GM23338 (cell line): ENCODE measurements around the gene LRBA. TPM values are rescaled to one million over a fixed set of nuclear protein-coding genes. Genes with fewer than 3 reads are reported as not detected.

Experiments used
- ATAC-seq: fragments of 200-7000 bp; cut with Tn5 transposase; 3 replicates; pipeline ENCODE4 v1.9.1; 2020
- DNase-seq: peaks from one replicate; pipeline ENCODE4 v3.0.0-alpha.2; 2015; ENCODE audit warnings: low spot score
- H2AFZ ChIP-seq: fragments of 200-600 bp; sonication (generic); 2 replicates; pipeline ENCODE4 v1.8.0; 2016; ENCODE audit warnings: antibody characterized with exemption, mild to moderate bottlenecking, moderate library complexity
- H3F3A ChIP-seq: fragments of 200-600 bp; sonication (generic); replicated peaks from 2 replicates; pipeline ENCODE4 v1.8.0; 2017; ENCODE audit warnings: antibody characterized with exemption, mixed run types, low read depth
- H3K27ac ChIP-seq: fragments of 200-600 bp; sonication (generic); 2 replicates; pipeline ENCODE4 v1.6.1; 2016; ENCODE audit warnings: low read depth
- H3K27me3 ChIP-seq: fragments of 200-600 bp; sonication (generic); 2 replicates; pipeline ENCODE4 v1.8.0; 2016; ENCODE audit warnings: mild to moderate bottlenecking, mixed run types, moderate library complexity; ENCODE audit not compliant: insufficient read depth
- H3K36me3 ChIP-seq: fragments of 200-600 bp; sonication (generic); 2 replicates; pipeline ENCODE4 v1.8.0; 2016; ENCODE audit warnings: mild to moderate bottlenecking; ENCODE audit not compliant: insufficient read depth
- H3K4me1 ChIP-seq: fragments of 200-600 bp; sonication (generic); 2 replicates; pipeline ENCODE4 v1.8.0; 2016; ENCODE audit warnings: mild to moderate bottlenecking, moderate library complexity; ENCODE audit not compliant: insufficient read depth
- H3K4me2 ChIP-seq: fragments of 200-600 bp; sonication (generic); 2 replicates; pipeline ENCODE4 v1.7.1; 2017; ENCODE audit warnings: mixed run types
- H3K4me3 ChIP-seq: fragments of 200-600 bp; sonication (generic); 2 replicates; pipeline ENCODE4 v1.6.1; 2016; ENCODE audit warnings: mixed run types
- H3K79me2 ChIP-seq: fragments of 200-600 bp; sonication (generic); replicated peaks from 2 replicates; pipeline ENCODE4 v1.8.0; 2017; ENCODE audit warnings: mild to moderate bottlenecking; ENCODE audit not compliant: insufficient read depth
- H3K9me2 ChIP-seq: fragments of 200-600 bp; sonication (generic); 2 replicates; pipeline ENCODE4 v1.8.0; 2017; ENCODE audit not compliant: insufficient read depth
- H4K20me1 ChIP-seq: fragments of 200-600 bp; sonication (generic); replicated peaks from 2 replicates; pipeline ENCODE4 v1.8.0; 2017; ENCODE audit warnings: mild to moderate bottlenecking; ENCODE audit not compliant: insufficient read depth
- H3K27ac Mint-ChIP-seq: 2 replicates; pipeline ENCODE4 v1.8.0; 2020; ENCODE audit warnings: inconsistent platforms, mild to moderate bottlenecking, moderate library complexity, mixed read lengths
- H3K27me3 Mint-ChIP-seq: 3 replicates; pipeline ENCODE4 v1.8.0; 2022; ENCODE audit warnings: low read depth, mild to moderate bottlenecking, moderate library complexity, mixed read lengths, inconsistent platforms; ENCODE audit not compliant: insufficient read depth, poor library complexity
- H3K36me3 Mint-ChIP-seq: 3 replicates; pipeline ENCODE4 v1.8.0; 2021; ENCODE audit warnings: low read depth, mild to moderate bottlenecking, inconsistent platforms, moderate library complexity, mixed read lengths
- H3K4me1 Mint-ChIP-seq: 3 replicates; pipeline ENCODE4 v1.8.0; 2020; ENCODE audit warnings: mild to moderate bottlenecking, inconsistent platforms, mixed read lengths
- H3K4me3 Mint-ChIP-seq: 3 replicates; pipeline ENCODE4 v1.8.0; 2021; ENCODE audit warnings: moderate library complexity, mild to moderate bottlenecking, inconsistent platforms, mixed read lengths
- H3K9me3 Mint-ChIP-seq: 3 replicates; pipeline ENCODE4 v1.8.0; 2020; ENCODE audit warnings: moderate library complexity, mild to moderate bottlenecking, inconsistent platforms, mixed read lengths
- CREB1 ChIP-seq: fragments of 250-450 bp; sonication (Bioruptor Pico); IDR thresholded peaks from 2 replicates; pipeline ENCODE4 v1.5.0; 2020; ENCODE audit warnings: low read depth, mild to moderate bottlenecking, moderate library complexity
- CTCF ChIP-seq, 2 experiments: fragments of 200-600 bp in 1 of 2; sonication (generic) in 1 of 2; conservative IDR thresholded peaks; 2 replicates each; pipeline versions ENCODE4 v1.5.1 to v1.6.1; 2016 to 2017; ENCODE audit warnings: antibody characterized with exemption in 2 of 2, low read depth in 2 of 2, mild to moderate bottlenecking in 2 of 2, moderate library complexity in 1 of 2
- ETS1 ChIP-seq: IDR thresholded peaks from 2 replicates; pipeline ENCODE4 v1.6.1; 2016; ENCODE audit warnings: antibody characterized with exemption
- EZH2 ChIP-seq: fragments of 200-600 bp; sonication (generic); IDR thresholded peaks from one replicate; pipeline ENCODE4 v1.8.0; 2017; ENCODE audit warnings: antibody characterized with exemption, mild to moderate bottlenecking, low read depth; ENCODE audit not compliant: unreplicated experiment
- EZH2phosphoT487 ChIP-seq: fragments of 200-600 bp; sonication (generic); IDR thresholded peaks from one replicate; pipeline ENCODE4 v1.8.1; 2018; ENCODE audit warnings: antibody characterized with exemption; ENCODE audit not compliant: unreplicated experiment
- JUNB ChIP-seq: IDR thresholded peaks from one replicate; pipeline ENCODE4 v1.6.1; 2016; ENCODE audit warnings: antibody characterized with exemption; ENCODE audit not compliant: unreplicated experiment
- NANOG ChIP-seq: IDR thresholded peaks from 2 replicates; pipeline ENCODE4 v1.6.1; 2016; ENCODE audit warnings: antibody characterized with exemption, borderline replicate concordance
- POLR2AphosphoS5 ChIP-seq: IDR thresholded peaks from 2 replicates; pipeline ENCODE4 v1.6.1; 2016; ENCODE audit warnings: antibody characterized with exemption, low read depth
- REST ChIP-seq: IDR thresholded peaks from one replicate; pipeline ENCODE4 v1.6.1; 2018; ENCODE audit warnings: antibody characterized with exemption; ENCODE audit not compliant: unreplicated experiment
- STAT1 ChIP-seq: IDR thresholded peaks from one replicate; pipeline ENCODE4 v1.6.1; 2016; ENCODE audit warnings: antibody characterized with exemption; ENCODE audit not compliant: unreplicated experiment
- ZNF114 ChIP-seq: fragments of 250-450 bp; sonication (Bioruptor Pico); IDR thresholded peaks from 2 replicates; pipeline ENCODE4 v1.5.0; 2020; ENCODE audit warnings: mild to moderate bottlenecking, moderate library complexity
- ZNF331 ChIP-seq: fragments of 250-450 bp; sonication (Bioruptor Pico); IDR thresholded peaks from 2 replicates; pipeline ENCODE4 v1.5.0; 2020; ENCODE audit warnings: low read depth, mild to moderate bottlenecking, moderate library complexity
- ZNF462 ChIP-seq: fragments of 250-450 bp; sonication (Bioruptor Pico); IDR thresholded peaks from 2 replicates; pipeline ENCODE4 v1.5.0; 2020; ENCODE audit warnings: mild to moderate bottlenecking, moderate library complexity
- polyA plus RNA-seq: library from polyadenylated mRNA; unstranded; fragments of >200 nt; fragmentation: Nextera tagmentation; extraction: Ambion mirVana; gene quantifications from 2 replicates; pipeline ENCODE4 v1.2.1, GENCODE V29; 2016
- total RNA-seq: library from RNA; depleted of rRNA; stranded (reverse); fragments of >200 nt; shearing (Covaris generic); gene quantifications from 2 replicates; pipeline ENCODE4 v1.2.3, GENCODE V29; 2014

The LRBA gene
- total and polyA plus RNA-seq, 2 experiments from 2014 or later = 23.3 to 126 TPM

- DNase-seq (peak; percentile 88), ATAC-seq (peak; percentile 40)
- peak overlapping the region; percentile 87 for H3K4me3 Mint-ChIP-seq
- H3K36me3 Mint-ChIP-seq = no peaks in the 10 kb centered on the region
- Histone ChIP-seq H3K79me2 (no peaks in the 10 kb centered on the region), H3F3A (no peaks in the 10 kb centered on the region), H3K27ac (no peak overlapping the region), H3K36me3 (no peaks in the 10 kb centered on the region), H3K4me3 (peak overlapping the region; percentile 65), H2AFZ (no peak overlapping the region), H3K9me2 (no peaks in the 10 kb centered on the region), H4K20me1 (peaks cover 25% of the 10 kb centered on the region), H3K27me3 (peaks cover 90% of the 10 kb centered on the region), H3K4me2 (peak overlapping the region; percentile 92), H3K4me1 (peaks cover 46% of the 10 kb centered on the region)
- peaks cover 52% of the 10 kb centered on the region for H3K4me1 Mint-ChIP-seq
- H3K27me3 Mint-ChIP-seq = peaks cover 66% of the 10 kb centered on the region
- H3K27ac Mint-ChIP-seq = no peak overlapping the region
- H3K9me3 Mint-ChIP-seq = no peaks in the 10 kb centered on the region
- TF ChIP-seq ETS1 (no peak), JUNB (no peak), CREB1 (CRISPR knock-in tag) (no peak), CTCF (conservative IDR thresholded peaks at IDR 0.05; ENCODE audit: low read depth in 2 of 2) (no peak), ZNF331 (CRISPR knock-in tag) (no peak), STAT1 (no peak), EZH2phosphoT487 (no peak), NANOG (no peak), EZH2 (no peak), ZNF462 (CRISPR knock-in tag) (no peak), POLR2AphosphoS5 (no peak), ZNF114 (CRISPR knock-in tag) (no peak), REST (no peak)
These were observed 433.4 kb downstream of the LRBA start for GRCh38 chr4:150581641-150582051.
